Measurements from ENCODE around the gene APOBEC3A. TPM values are rescaled to one million over a fixed set of nuclear protein-coding genes. Genes with fewer than 3 reads are reported as not detected.
"Not testable (repeated sequence)": the region's sequence is repeated elsewhere in the genome, so short reads cannot be mapped to it uniquely, and the experiment has no call there.

Gene APOBEC3A
- polyA plus RNA-seq, 3 donors, result 0.46 to 22.4 (median 16.5) TPM

DNA sequence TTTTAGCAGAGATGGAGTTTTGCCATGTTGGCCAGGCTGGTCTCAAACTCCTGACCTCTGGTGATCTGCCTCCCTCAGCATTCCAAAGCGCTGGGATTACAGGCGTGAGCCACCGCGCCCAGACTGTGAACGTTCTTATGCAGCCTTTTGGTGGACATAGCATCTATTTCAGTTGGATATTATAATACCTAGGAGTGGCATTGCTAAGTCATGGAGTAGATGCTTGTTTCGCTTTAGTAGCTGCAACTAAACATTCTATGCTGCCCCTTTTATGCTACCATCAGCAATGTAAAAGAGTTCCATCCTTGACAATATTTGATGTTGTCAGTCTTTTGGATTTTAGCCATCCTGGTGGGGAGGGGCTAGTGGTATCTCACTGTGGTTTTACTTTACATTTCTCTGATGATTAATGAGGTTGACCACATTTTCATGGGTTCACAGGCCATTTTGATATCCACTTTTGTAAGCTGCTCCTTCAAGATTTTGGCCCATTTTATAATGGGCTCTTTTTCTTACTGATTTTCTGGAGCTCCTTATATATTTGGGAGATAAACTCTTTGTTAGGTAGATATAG is 16.5 kb upstream of the APOBEC3A start:
- 85 to 90% (median 88%) methylated on average over 6 of the region's 6 CpGs for WGBS, 3 donors
- H3K27ac ChIP-seq (ENCODE audit: low read depth, low read length), result no peak overlapping the region

- WGBS, 3 donors, result 42 to 81% (median 45%) methylated on average over 13 of the region's 13 CpGs
Observed at GRCh38 chr22:38941488-38941987, 15.9 kb upstream of the APOBEC3A start.

GRCh38 chr22:38942702-38943101 is 14.7 kb upstream of the APOBEC3A start:
- WGBS, 3 donors, result 69 to 83% (median 79%) methylated on average over 5 of the region's 5 CpGs
- no peak overlapping the region for H3K27ac ChIP-seq (ENCODE audit: low read depth, low read length)

More at GRCh38 chr22:38941488-38941987, 15.9 kb upstream of the APOBEC3A start:
- no peak overlapping the region for H3K27ac ChIP-seq (ENCODE audit: low read depth, low read length)

DNA sequence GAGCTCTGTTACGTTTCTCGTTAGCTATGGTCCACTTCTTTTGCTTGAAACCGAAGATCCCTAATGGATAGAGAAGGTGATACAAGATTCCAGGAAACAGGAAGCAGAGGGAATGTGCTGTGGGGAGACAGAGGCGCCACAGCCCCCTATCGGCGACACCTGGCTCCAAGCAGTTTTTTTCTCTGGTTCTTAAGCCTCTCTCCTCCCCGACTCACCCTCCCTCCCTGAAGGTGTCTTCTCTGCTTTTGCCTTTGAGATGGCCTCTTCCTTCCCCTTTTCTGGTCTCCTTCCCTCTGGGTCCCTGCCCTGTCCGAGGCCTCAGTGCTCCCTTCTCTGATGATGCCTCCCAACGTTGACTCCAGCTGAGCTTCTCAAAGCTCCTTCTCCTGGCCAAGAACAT is 14.2 kb upstream of the APOBEC3A start:
- H3K27ac ChIP-seq (ENCODE audit: low read depth, low read length), result no peak overlapping the region
- 41 to 56% (median 46%) methylated on average over 9 of the region's 9 CpGs for WGBS, 3 donors

DNA sequence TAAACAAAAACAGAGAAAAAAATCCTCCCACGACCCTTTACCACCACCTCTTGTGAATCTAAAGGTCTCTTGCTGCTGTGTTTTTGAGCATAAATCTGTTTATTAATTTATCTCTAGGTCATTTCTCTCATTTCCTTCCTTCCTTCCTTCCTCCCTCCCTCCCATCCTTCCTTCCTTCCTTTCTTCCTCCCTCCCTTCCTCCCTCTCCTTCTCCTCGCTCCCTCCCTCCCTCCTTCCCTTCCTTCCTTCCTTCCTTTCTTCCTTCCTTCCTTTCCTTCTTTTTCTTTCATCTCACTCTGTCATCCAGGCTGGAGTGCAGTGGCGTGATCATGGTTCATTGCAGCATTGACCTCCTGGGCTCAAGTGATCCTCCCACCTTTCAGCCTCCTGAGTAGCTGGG is 13.5 kb upstream of the APOBEC3A start:
- WGBS, 3 donors, result 57 to 75% (median 63%) methylated on average over 3 of the region's 3 CpGs

GRCh38 chr22:38944653-38945052 is 12.8 kb upstream of the APOBEC3A start:
- H3K27ac ChIP-seq (ENCODE audit: low read depth, low read length), result no peak overlapping the region
- 87 to 95% (median 93%) methylated on average over 7 of the region's 7 CpGs for WGBS, 3 donors

More for the DNA sequence above, 13.5 kb upstream of the APOBEC3A start:
- no peak overlapping the region for H3K27ac ChIP-seq (ENCODE audit: low read depth, low read length)

GRCh38 chr22:38945706-38946338 is 11.6 kb upstream of the APOBEC3A start:
- H3K27ac ChIP-seq (ENCODE audit: low read depth, low read length), result not testable (repeated sequence)

DNA sequence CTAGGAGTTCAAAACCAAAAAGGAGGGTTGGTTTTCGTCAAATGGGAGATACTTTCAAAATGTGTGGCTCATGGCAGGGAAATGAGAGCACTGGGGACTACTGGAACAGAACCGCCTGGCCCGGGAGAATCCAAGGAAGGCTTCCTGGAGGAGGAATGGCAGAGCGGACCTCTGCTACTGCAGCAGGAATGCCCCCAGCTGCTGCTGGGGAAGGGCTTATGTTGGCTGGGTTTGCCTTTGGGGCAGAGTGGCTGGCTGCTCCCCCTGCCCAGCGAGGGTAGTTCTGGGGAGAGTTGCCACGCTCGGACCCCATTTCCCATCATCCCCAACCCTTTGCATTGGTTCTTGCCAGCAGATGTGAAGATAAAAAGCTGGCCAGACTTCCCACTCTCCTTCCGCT is 10.6 kb upstream of the APOBEC3A start:
- H3K27ac ChIP-seq (ENCODE audit: low read depth, low read length), result no peak overlapping the region
- WGBS, 3 donors, result 79 to 95% (median 87%) methylated on average over 8 of the region's 8 CpGs

- no peak overlapping the region for H3K27ac ChIP-seq (ENCODE audit: low read depth, low read length)
- 77 to 83% (median 77%) methylated on average over 14 of the region's 14 CpGs for WGBS, 3 donors
Observed at GRCh38 chr22:38947321-38948140, 9.9 kb upstream of the APOBEC3A start.

DNA sequence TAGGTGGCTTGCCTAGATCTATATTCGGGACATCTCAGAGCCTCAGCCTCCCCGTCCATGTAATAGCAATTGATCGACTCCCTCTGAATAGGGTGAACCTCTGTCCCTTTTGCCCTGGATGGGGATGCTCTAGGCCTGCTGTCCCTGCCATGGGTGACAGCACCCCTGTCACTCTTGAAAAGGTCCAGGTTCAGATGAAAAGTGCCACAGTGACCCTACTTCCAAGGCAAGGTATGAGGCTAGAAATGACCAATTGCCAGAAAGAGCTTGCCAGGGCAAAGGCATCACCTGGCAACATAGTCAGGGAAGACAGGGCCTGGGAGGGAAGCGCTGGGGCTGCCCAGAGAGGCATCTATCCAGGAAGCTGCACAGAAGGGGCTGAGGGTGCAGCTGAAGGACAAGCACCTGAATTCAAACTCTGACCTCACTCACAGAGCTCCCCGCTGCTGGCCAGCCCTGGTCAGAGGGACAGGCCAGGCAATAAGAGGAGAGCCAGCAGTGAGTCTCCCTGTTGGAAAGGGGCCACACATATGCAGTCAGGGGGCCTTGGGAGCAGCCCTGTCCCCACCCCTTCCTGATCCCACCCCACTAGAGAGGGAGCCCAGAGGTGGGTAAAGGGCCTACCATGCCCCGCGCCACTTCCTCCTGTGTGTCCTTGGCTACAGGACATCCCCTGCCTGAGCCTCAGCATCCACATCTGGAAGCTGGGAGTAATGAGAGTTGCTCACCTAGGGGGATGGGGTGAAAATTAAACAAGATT is 9.0 kb upstream of the APOBEC3A start:
- 89 to 94% (median 93%) methylated on average over 6 to 7 of the region's 7 CpGs for WGBS, 3 donors
- no peak overlapping the region for H3K27ac ChIP-seq (ENCODE audit: low read depth, low read length)

- no peak overlapping the region for H3K27ac ChIP-seq (ENCODE audit: low read depth, low read length)
- 61 to 81% (median 70%) methylated on average over 8 of the region's 8 CpGs for WGBS, 3 donors
Observed at GRCh38 chr22:38949889-38950405, 7.5 kb upstream of the APOBEC3A start.

GRCh38 chr22:38950527-38951295 is 6.7 kb upstream of the APOBEC3A start:
- H3K27ac ChIP-seq (ENCODE audit: low read depth, low read length), result no peak overlapping the region
- WGBS, 3 donors, result 79 to 83% (median 82%) methylated on average over 13 of the region's 13 CpGs

DNA sequence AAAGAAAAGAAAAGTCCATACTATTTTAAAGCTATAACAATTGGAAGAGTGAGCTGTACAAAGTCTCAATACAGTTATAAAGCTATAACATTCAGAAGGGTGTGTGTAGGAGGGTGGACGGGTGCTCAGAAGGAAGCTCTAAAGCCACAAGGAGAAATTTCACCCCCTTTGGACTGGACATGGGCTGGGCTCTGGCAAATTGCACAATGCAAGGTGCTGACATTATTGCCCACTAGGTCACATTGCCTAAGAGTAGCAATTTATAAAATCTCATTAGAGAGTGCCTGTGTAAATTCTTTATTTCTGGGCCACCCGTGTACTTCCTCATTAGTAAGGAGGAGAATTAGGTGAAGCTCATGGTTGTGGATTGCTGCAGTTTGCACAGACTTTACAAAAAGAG is 5.7 kb upstream of the APOBEC3A start:
- H3K27ac ChIP-seq (ENCODE audit: low read depth, low read length), result no peak overlapping the region
- WGBS, 3 donors, result 32 to 68% (median 35%) methylated on average over 2 of the region's 2 CpGs

- H3K27ac ChIP-seq (ENCODE audit: low read depth, low read length), result peak overlapping the region; percentile 0
Observed at GRCh38 chr22:38952281-38952993, 5.0 kb upstream of the APOBEC3A start.

GRCh38 chr22:38953091-38953490 is 4.3 kb upstream of the APOBEC3A start:
- 84 to 93% (median 84%) methylated on average over 8 of the region's 8 CpGs for WGBS, 3 donors
- H3K27ac ChIP-seq (ENCODE audit: low read depth, low read length), result peak overlapping the region; percentile 0

More at GRCh38 chr22:38952281-38952993, 5.0 kb upstream of the APOBEC3A start:
- 60 to 92% (median 66%) methylated on average over 12 of the region's 12 CpGs for WGBS, 3 donors

DNA sequence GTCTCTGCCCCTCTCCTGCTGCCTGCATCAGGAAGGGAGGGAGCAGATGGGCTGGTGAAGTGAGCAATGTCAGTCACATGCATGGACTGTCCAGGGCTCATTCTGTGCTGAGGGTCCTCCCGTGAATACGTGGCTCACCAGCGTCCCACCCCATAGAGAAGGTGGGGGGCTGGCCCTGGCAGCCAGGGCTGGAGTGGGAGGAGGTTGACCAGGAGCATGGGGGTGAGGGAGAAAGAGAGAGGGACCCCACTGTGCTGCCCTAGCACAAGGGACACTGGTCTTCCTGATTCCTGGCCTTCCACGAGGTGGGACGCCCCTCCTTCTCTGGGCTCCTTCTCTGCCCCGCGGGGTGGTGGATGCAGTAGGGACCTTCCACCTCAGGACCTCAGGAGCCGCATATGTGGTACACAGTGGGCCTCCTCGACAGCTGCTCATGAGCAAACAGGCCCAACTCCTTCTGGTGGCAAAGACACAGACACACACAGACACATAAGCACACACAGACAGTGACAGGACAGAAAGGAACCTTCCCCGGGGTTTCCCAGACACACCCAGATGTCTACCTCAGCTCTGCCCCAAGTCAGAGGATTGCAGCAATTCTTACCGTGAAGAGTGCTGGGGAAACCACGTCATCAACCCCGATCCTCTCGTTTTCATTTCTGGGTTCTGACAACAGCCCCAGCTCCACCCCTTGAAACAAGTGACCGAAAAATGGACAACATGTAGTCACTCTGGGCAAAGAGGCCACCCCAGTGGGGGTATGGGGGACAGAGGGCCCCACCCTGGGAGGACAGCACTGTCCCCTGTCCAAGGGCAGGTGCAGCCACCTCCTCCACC is 3.6 kb upstream of the APOBEC3A start:
- 64 to 89% (median 69%) methylated on average over 14 to 15 of the region's 15 CpGs for WGBS, 3 donors
- H3K27ac ChIP-seq (ENCODE audit: low read depth, low read length), result peak overlapping the region; percentile 70

Measured in adipose tissue (tissue), 3 donors.